ENCODE data around the gene MAN1C1. TPM values are rescaled to one million over a fixed set of nuclear protein-coding genes. Genes with fewer than 3 reads are reported as not detected.

Gene MAN1C1
- total and polyA plus RNA-seq, 9 of the 15 experiments (the other 6 are each of a cell fraction or from before 2014, with no cell fraction given): 0.04 to 0.44 (median 0.10) TPM; not detected in 3

- TF ChIP-seq HSF4 (CRISPR knock-in tag; IDR thresholded peaks at IDR 0.05; ENCODE audit: borderline replicate concordance) (no peak), BRF2 (IDR thresholded peaks at IDR 0.05; ENCODE audit: borderline replicate concordance, insufficient read depth, insufficient read length) (no peak), BCL6 (CRISPR knock-in tag; IDR thresholded peaks at IDR 0.05) (no peak), RHOXF2B (CRISPR knock-in tag; conservative IDR thresholded peaks at IDR 0.05) (no peak), ZBTB34 (CRISPR knock-in tag; IDR thresholded peaks at IDR 0.05) (no peak), PHB2 (IDR thresholded peaks at IDR 0.05; ENCODE audit: low read depth) (peak; percentile 53; the same call in 1 of the 2 replicates), FOS (IDR thresholded peaks at IDR 0.05; ENCODE audit: extremely low read depth, insufficient read length) (no peak), NKRF (IDR thresholded peaks at IDR 0.05; ENCODE audit: borderline replicate concordance) (peak; percentile 10; the same call in 1 of the 2 replicates), ZNF668 (CRISPR knock-in tag; IDR thresholded peaks at IDR 0.05) (no peak), CHAMP1 (IDR thresholded peaks at IDR 0.05) (no peak), ZNF609 (CRISPR knock-in tag; IDR thresholded peaks at IDR 0.05; ENCODE audit: borderline replicate concordance) (no peak), ZNF184 (CRISPR knock-in tag; IDR thresholded peaks at IDR 0.05) (no peak), NFE2L1 (tag; IDR thresholded peaks at IDR 0.05; ENCODE audit: borderline replicate concordance, low read depth) (no peak), ARHGAP35 (IDR thresholded peaks at IDR 0.05; ENCODE audit: partially characterized antibody) (no peak), GATAD2B (IDR thresholded peaks at IDR 0.05; ENCODE audit: borderline replicate concordance) (no peak)
Measured at GRCh38 chr1:25821112-25821476, 204.5 kb downstream of the MAN1C1 start (continued).
